ENCODE measurements around the gene AKR1D1.

- TF ChIP-seq RAD21 (conservative IDR thresholded peaks at IDR 0.05 in 1 of 2, IDR thresholded peaks at IDR 0.05 in 1 of 2) (no peak), CTCF (IDR thresholded peaks at IDR 0.05) (no peak), JUN (IDR thresholded peaks at IDR 0.05) (no peak), MAZ (IDR thresholded peaks at IDR 0.05; ENCODE audit: borderline replicate concordance, low read depth, low read length) (no peak), USF2 (IDR thresholded peaks at IDR 0.05) (no peak), EP300 (IDR thresholded peaks at IDR 0.05) (no peak), REST (IDR thresholded peaks at IDR 0.05) (no peak)
Observed at GRCh38 chr7:138116892-138117291, 40.6 kb downstream of the AKR1D1 start.
